ENCODE measurements around the gene KLRB1.

DNA sequence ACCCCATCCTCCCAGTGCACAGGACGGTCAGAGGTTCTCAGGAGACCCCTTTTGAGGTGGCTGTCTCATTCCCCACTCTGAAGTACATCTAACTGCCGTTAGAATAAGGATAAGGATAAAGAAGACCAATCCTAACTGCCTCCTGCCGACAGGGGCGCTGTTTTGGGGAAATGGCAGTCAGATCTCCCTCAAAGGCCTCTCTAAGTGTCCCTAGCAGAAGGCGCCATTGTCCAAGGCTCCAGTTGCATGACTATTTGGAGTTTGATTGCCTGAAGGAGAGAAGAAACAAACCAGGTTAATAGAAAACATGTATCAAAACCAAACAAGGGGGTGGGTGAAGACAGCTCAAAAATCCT lies 29.1 kb upstream of the KLRB1 start:
- no peak for TF ChIP-seq POLR2AphosphoS5 (IDR thresholded peaks at IDR 0.05; ENCODE audit: low read depth, low read length)
- TF ChIP-seq, protein P1, sequence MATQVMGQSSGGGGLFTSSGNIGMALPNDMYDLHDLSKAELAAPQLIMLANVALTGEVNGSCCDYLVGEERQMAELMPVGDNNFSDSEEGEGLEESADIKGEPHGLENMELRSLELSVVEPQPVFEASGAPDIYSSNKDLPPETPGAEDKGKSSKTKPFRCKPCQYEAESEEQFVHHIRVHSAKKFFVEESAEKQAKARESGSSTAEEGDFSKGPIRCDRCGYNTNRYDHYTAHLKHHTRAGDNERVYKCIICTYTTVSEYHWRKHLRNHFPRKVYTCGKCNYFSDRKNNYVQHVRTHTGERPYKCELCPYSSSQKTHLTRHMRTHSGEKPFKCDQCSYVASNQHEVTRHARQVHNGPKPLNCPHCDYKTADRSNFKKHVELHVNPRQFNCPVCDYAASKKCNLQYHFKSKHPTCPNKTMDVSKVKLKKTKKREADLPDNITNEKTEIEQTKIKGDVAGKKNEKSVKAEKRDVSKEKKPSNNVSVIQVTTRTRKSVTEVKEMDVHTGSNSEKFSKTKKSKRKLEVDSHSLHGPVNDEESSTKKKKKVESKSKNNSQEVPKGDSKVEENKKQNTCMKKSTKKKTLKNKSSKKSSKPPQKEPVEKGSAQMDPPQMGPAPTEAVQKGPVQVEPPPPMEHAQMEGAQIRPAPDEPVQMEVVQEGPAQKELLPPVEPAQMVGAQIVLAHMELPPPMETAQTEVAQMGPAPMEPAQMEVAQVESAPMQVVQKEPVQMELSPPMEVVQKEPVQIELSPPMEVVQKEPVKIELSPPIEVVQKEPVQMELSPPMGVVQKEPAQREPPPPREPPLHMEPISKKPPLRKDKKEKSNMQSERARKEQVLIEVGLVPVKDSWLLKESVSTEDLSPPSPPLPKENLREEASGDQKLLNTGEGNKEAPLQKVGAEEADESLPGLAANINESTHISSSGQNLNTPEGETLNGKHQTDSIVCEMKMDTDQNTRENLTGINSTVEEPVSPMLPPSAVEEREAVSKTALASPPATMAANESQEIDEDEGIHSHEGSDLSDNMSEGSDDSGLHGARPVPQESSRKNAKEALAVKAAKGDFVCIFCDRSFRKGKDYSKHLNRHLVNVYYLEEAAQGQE (IDR thresholded peaks at IDR 0.05; ENCODE audit: insufficient read depth in 1 of 2, low read depth in 2 of 2, low read length in 2 of 2), result no peak
- TF ChIP-seq SIN3A (IDR thresholded peaks at IDR 0.05; ENCODE audit: borderline replicate concordance, insufficient read depth, low read length), result no peak
- TF ChIP-seq FOXP2 (optimal IDR thresholded peaks at IDR 0.05; ENCODE audit: borderline replicate concordance, extremely low read depth, extremely low read length, insufficient read depth), result no peak
- TF ChIP-seq TAF1 (IDR thresholded peaks at IDR 0.05; ENCODE audit: borderline replicate concordance, insufficient read depth, low read length), result no peak
